Esophagus muscularis mucosa (tissue), 4 donors: ENCODE measurements around the gene SLC4A9. TPM values are rescaled to one million over a fixed set of nuclear protein-coding genes. Genes with fewer than 3 reads are reported as not detected.

Source experiments
- DNase-seq: peaks from one replicate; pipeline ENCODE4 v3.0.0-alpha.2; 2017; ENCODE audit errors: extremely low spot score
- H3K27ac ChIP-seq, 4 donors: fragments of 200-600 bp; sonication (generic); replicated peaks in 1 of 4; 1 replicate in 3 of 4; 2 replicates in 1 of 4; pipeline ENCODE4 v1.5.1; 2016 to 2019; ENCODE audit warnings: mild to moderate bottlenecking in 1 of 4
- H3K27me3 ChIP-seq, 4 donors: fragments of 200-600 bp; sonication (generic); one replicate each; pipeline versions ENCODE4 v1.5.1 to v1.6.0; 2016 to 2019
- H3K36me3 ChIP-seq, 4 donors: fragments of 200-600 bp; sonication (generic); one replicate each; pipeline ENCODE4 v1.5.1; 2016 to 2019
- H3K4me1 ChIP-seq, 4 donors: fragments of 200-600 bp; sonication (generic); one replicate each; pipeline ENCODE4 v1.5.1; 2016 to 2019
- H3K4me3 ChIP-seq, 4 donors: fragments of 200-600 bp; sonication (generic); 1 replicate in 2 of 4; 2 replicates in 2 of 4; pipeline ENCODE4 v1.5.1; 2016 to 2019; ENCODE audit warnings: mild to moderate bottlenecking in 4 of 4, moderate library complexity in 1 of 4
- H3K9me3 ChIP-seq, 4 donors: fragments of 200-600 bp; sonication (generic); 1 replicate in 3 of 4; 2 replicates in 1 of 4; pipeline ENCODE4 v1.5.1; 2016 to 2019
- CTCF ChIP-seq, 3 experiments: fragments of 200-600 bp in 2 of 3; fragments of 450-650 bp in 1 of 3; sonication (generic) in 2 of 3; IDR thresholded peaks; one replicate each; pipeline ENCODE4 v1.5.1; 2017 to 2019; ENCODE audit warnings: antibody characterized with exemption in 3 of 3, mild to moderate bottlenecking in 2 of 3, moderate library complexity in 1 of 3
- EP300 ChIP-seq: sonication (generic); formaldehyde crosslinking; IDR thresholded peaks from one replicate; pipeline ENCODE4 v1.6.1; 2017; ENCODE audit warnings: antibody characterized with exemption
- POLR2A ChIP-seq: fragments of 450-650 bp; IDR thresholded peaks from one replicate; pipeline ENCODE4 v1.6.1; 2017; ENCODE audit warnings: antibody characterized with exemption, moderate library complexity, mild to moderate bottlenecking, low read depth
- POLR2AphosphoS5 ChIP-seq, 2 donors: sonication (generic); formaldehyde crosslinking; IDR thresholded peaks; one replicate each; pipeline ENCODE4 v1.6.1; 2017; ENCODE audit warnings: antibody characterized with exemption in 2 of 2
- WGBS: methylation state at CpG from one replicate; pipeline ENCODE4 v1.1.5; 2018; 5-methylcytosine and 5-hydroxymethylcytosine counted together
- intact Hi-C: fragments of 100-400 bp; cut with DNase I; formaldehyde crosslinking; loops from one replicate; pipeline ENCODE4 v1.15.1; 2023
- total RNA-seq, 4 donors: library from RNA; depleted of rRNA; stranded (reverse); fragments of >200 nt; gene quantifications; one replicate each; pipeline versions ENCODE4 v1.1.0 to v1.2.1, GENCODE V29; 2016

SLC4A9 gene
- total RNA-seq, 4 donors from 2014 or later = not detected

GRCh38 chr5:140381351-140381750 lies 21.4 kb downstream of the SLC4A9 start:
- 94% methylated on average over 4 of the region's 4 CpGs for WGBS
- H3K36me3 ChIP-seq = no peaks in the 10 kb centered on the region
- DNase-seq = no peak
- no peak for TF ChIP-seq EP300
- no peak for TF ChIP-seq POLR2AphosphoS5 (IDR thresholded peaks at IDR 0.05)
- no peak for TF ChIP-seq CTCF (IDR thresholded peaks at IDR 0.05)
- no peak for TF ChIP-seq POLR2A
- H3K4me3 ChIP-seq = no peak overlapping the region
- no peak overlapping the region for H3K27ac ChIP-seq
- H3K9me3 ChIP-seq = no peaks in the 10 kb centered on the region
- no peaks in the 10 kb centered on the region for H3K4me1 ChIP-seq
- no peaks in the 10 kb centered on the region for H3K27me3 ChIP-seq
- intact Hi-C loops = no loop called here

- Histone ChIP-seq H3K36me3 (no peaks in the 10 kb centered on the region), H3K4me3 (no peak overlapping the region), H3K27me3 (no peaks in the 10 kb centered on the region), H3K9me3 (no peaks in the 10 kb centered on the region), H3K4me1 (no peaks in the 10 kb centered on the region), H3K27ac (no peak overlapping the region)
- no peak for DNase-seq
- TF ChIP-seq POLR2A (no peak), POLR2AphosphoS5 (IDR thresholded peaks at IDR 0.05) (no peak), CTCF (IDR thresholded peaks at IDR 0.05) (no peak), EP300 (no peak)
- 93% methylated on average over 1 of the region's 1 CpG for WGBS
- intact Hi-C loops = no loop called here
Measured at GRCh38 chr5:140381972-140382371, 22.0 kb downstream of the SLC4A9 start.

- Histone ChIP-seq H3K4me3 (no peak overlapping the region), H3K9me3 (no peaks in the 10 kb centered on the region), H3K27ac (no peak overlapping the region), H3K4me1 (no peaks in the 10 kb centered on the region), H3K36me3 (no peaks in the 10 kb centered on the region), H3K27me3 (no peaks in the 10 kb centered on the region)
- no peak for TF ChIP-seq CTCF (IDR thresholded peaks at IDR 0.05)
- TF ChIP-seq POLR2A = no peak
- no peak for TF ChIP-seq POLR2AphosphoS5 (IDR thresholded peaks at IDR 0.05)
- no peak for TF ChIP-seq EP300
- intact Hi-C loops = no loop called here
- no peak for DNase-seq
Measured at GRCh38 chr5:140382866-140383265, 22.9 kb downstream of the SLC4A9 start.

GRCh38 chr5:140383300-140383699 lies 23.3 kb downstream of the SLC4A9 start:
- no peaks in the 10 kb centered on the region for H3K27me3 ChIP-seq

More at GRCh38 chr5:140383300-140383699, 23.3 kb downstream of the SLC4A9 start:
- H3K36me3 ChIP-seq = no peaks in the 10 kb centered on the region
- H3K4me1 ChIP-seq = no peaks in the 10 kb centered on the region
- H3K9me3 ChIP-seq = no peaks in the 10 kb centered on the region
- TF ChIP-seq POLR2AphosphoS5 (IDR thresholded peaks at IDR 0.05) (no peak), EP300 (no peak), POLR2A (no peak), CTCF (IDR thresholded peaks at IDR 0.05) (no peak)
- intact Hi-C loops = no loop called here
- DNase-seq = no peak
- no peak overlapping the region for H3K27ac ChIP-seq
- H3K4me3 ChIP-seq = no peak overlapping the region
- WGBS = 89% methylated on average over 2 of the region's 2 CpGs
